BLaER1 (cell line): ENCODE results near the gene CLDN11.

ENCODE experiments used
- H3K27ac ChIP-seq: shearing (Covaris generic); formaldehyde crosslinking; 2 replicates; pipeline ENCODE4 v1.8.1; 2022
- H3K27me3 ChIP-seq: shearing (Covaris generic); formaldehyde crosslinking; 2 replicates; pipeline ENCODE4 v1.8.1; 2022
- H3K36me3 ChIP-seq: shearing (Covaris generic); formaldehyde crosslinking; 2 replicates; pipeline ENCODE4 v1.8.1; 2022
- H3K4me1 ChIP-seq: shearing (Covaris generic); formaldehyde crosslinking; 2 replicates; pipeline ENCODE4 v1.8.1; 2022
- H3K4me2 ChIP-seq: shearing (Covaris generic); formaldehyde crosslinking; 2 replicates; pipeline ENCODE4 v1.8.1; 2022
- H3K4me3 ChIP-seq: shearing (Covaris generic); formaldehyde crosslinking; 2 replicates; pipeline ENCODE4 v1.8.1; 2022
- H3K9ac ChIP-seq: shearing (Covaris generic); formaldehyde crosslinking; 2 replicates; pipeline ENCODE4 v1.8.1; 2022
- H3K9me3 ChIP-seq: shearing (Covaris generic); formaldehyde crosslinking; 2 replicates; pipeline ENCODE4 v1.8.1; 2022
- H4K20me1 ChIP-seq: shearing (Covaris generic); formaldehyde crosslinking; 2 replicates; pipeline ENCODE4 v1.8.1; 2022
- Cebpa-rat ChIP-seq: shearing (Covaris generic); IDR thresholded peaks from 2 replicates; pipeline ENCODE4 v1.8.1; 2022

CLDN11 gene

DNA sequence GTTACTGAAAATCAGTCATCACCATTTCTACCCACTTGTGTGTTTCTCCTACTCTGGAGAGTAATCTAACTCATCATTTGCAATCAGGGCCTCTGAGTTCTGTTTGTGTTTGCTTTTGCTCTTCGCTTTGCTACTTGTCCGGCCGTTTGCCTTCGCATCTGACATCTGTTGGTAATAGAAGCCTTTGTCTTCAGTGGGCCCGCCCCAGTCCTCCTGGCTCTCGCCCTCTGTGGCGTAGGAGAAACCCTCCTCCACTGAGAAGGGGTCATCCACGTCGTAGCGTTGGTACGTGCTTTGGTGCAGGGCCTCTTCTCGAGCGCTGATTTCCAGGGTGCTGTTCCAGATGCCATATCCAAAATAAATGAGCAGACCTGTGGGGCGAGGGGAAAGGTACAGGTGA is 48.3 kb downstream of the CLDN11 start:
- Histone ChIP-seq H3K36me3 (no peaks in the 10 kb centered on the region), H3K4me2 (no peak overlapping the region), H4K20me1 (no peaks in the 10 kb centered on the region), H3K9ac (no peak overlapping the region), H3K27ac (no peak overlapping the region), H3K9me3 (no peaks in the 10 kb centered on the region), H3K27me3 (no peaks in the 10 kb centered on the region), H3K4me1 (no peaks in the 10 kb centered on the region), H3K4me3 (no peak overlapping the region)
- no peak for TF ChIP-seq Cebpa-rat

- no peak overlapping the region for H3K9ac ChIP-seq
- no peak overlapping the region for H3K4me2 ChIP-seq
- H3K4me1 ChIP-seq: no peaks in the 10 kb centered on the region
- H3K36me3 ChIP-seq: no peaks in the 10 kb centered on the region
- H3K9me3 ChIP-seq: no peaks in the 10 kb centered on the region
- no peak for TF ChIP-seq Cebpa-rat
- no peak overlapping the region for H3K27ac ChIP-seq
- H3K27me3 ChIP-seq: no peaks in the 10 kb centered on the region
- H4K20me1 ChIP-seq: no peaks in the 10 kb centered on the region
- H3K4me3 ChIP-seq: no peak overlapping the region
Measured at GRCh38 chr3:170467571-170468147, 49.0 kb downstream of the CLDN11 start.

DNA sequence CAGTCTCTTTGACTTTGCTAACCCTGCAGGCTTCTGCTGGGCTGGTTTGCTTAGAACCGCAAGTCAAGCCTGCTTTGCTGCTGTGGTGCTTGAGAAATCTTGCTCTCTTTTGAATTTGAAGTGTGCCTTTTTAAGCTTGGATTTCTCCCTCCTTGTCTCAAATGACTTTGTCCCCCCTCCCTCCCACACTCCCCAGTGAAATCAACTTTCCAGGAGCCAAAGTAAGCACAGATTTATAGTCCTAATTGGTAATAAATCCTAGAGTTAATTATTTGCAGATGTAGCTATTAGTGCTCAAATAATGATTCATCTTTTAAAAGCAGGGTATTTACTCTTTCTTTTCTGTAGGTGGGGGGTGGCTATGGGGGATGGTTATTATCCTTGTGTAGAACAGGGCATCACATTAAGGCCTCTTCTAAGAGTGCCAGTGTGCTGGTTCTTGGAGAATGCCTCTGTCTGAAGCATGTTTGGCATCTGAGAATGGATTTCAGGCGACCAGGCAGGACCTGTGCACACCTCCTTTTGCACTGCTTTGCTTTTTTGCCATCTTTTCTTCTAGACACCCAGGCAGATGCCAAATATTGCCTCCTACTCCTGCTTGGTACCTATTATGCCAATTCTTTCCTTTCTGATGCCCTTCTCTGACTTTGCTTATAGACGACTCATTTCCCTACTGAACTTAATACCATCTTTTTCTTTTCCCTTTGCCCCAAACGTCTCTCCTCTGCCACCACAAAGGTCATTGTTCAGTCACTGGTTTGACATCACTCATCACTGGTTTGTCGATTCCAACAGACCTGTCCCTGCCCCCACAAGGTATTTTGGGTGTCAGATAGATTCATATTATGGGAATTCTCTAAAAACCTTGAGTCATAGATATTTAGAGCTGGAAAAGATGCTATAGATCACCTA is 50.7 kb downstream of the CLDN11 start:
- no peaks in the 10 kb centered on the region for H3K9me3 ChIP-seq
- H3K9ac ChIP-seq: no peak overlapping the region
- H3K27ac ChIP-seq: no peak overlapping the region
- no peak overlapping the region for H3K4me2 ChIP-seq
- H3K36me3 ChIP-seq: no peaks in the 10 kb centered on the region
- H3K27me3 ChIP-seq: no peaks in the 10 kb centered on the region
- H3K4me3 ChIP-seq: no peak overlapping the region
- H4K20me1 ChIP-seq: no peaks in the 10 kb centered on the region
- H3K4me1 ChIP-seq: no peaks in the 10 kb centered on the region
- TF ChIP-seq Cebpa-rat: no peak

DNA sequence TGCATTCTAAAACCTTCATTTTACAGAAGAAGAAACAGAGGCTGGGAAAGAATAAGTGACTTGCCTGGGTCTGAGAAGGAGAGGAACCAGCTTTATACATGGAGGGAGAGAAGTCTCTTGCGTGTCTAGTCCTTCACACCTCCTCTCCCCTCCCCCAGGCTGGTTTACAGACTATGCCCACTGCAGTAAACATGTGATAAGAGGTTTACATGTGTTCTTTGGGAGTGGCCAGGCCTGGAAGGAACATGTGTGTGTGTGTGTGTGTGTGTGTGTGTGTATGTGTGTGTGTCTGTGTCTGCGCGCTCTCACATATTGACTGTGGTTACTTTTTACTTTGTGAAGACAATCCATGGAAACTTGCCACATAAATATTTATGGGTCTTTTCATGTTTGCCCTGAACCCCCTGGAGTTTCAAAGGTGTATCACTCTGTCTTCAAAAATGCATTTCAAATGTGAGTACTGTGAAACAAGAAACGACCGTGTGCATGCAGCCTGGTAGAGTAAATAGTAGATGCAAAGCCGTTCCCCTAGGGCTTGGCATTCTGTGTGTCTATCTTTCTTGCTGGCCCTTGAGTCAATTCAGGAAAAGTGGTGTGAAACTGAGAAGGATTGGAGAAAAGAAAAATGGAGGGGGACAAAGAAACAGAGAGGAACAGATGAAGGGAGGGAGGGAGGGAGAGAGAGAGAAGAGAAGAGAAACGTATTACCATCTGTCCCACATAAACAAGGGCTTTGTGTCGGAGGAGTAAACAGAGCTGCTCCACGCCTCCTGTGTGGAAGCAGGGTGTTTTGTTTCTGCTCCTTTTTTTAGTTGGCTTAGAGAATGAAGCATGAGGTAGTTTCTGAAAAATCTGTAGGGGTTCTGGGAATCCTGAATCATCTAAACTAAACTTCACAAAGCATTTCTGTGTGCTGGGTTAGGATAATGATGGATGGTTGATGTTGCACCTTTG is 51.7 kb downstream of the CLDN11 start:
- Histone ChIP-seq H3K36me3 (no peaks in the 10 kb centered on the region), H3K4me2 (no peak overlapping the region), H4K20me1 (no peaks in the 10 kb centered on the region), H3K27me3 (no peaks in the 10 kb centered on the region), H3K9ac (no peak overlapping the region), H3K27ac (no peak overlapping the region), H3K4me3 (no peak overlapping the region), H3K9me3 (no peaks in the 10 kb centered on the region), H3K4me1 (no peaks in the 10 kb centered on the region)
- TF ChIP-seq Cebpa-rat: no peak

GRCh38 chr3:170471149-170471548 is 52.5 kb downstream of the CLDN11 start:
- Histone ChIP-seq H3K27ac (no peak overlapping the region), H3K4me1 (no peaks in the 10 kb centered on the region), H4K20me1 (no peaks in the 10 kb centered on the region), H3K27me3 (no peaks in the 10 kb centered on the region), H3K9ac (no peak overlapping the region), H3K4me2 (no peak overlapping the region), H3K9me3 (no peaks in the 10 kb centered on the region), H3K36me3 (no peaks in the 10 kb centered on the region), H3K4me3 (no peak overlapping the region)
- TF ChIP-seq Cebpa-rat: no peak

DNA sequence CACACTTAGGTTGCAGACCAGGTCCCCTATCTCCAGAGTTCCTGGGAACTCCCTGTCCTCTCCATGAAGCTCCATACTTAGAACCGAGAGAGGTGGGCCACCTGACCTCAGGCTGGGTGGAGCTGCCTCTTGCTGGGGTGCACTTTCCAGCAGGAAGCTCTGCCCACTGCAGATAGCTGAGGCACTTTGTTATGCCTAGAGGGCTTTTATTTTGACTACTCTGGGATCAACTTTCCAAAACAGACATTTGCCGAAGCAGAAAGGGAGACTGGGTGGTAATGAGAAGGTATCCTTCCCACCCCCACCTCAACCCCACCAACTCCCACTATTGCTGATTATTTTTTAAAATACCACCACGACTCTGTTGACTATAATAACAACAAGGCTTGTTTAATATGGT is 54.7 kb downstream of the CLDN11 start:
- no peaks in the 10 kb centered on the region for H4K20me1 ChIP-seq
- H3K27me3 ChIP-seq: no peaks in the 10 kb centered on the region
- no peak overlapping the region for H3K9ac ChIP-seq
- no peak overlapping the region for H3K27ac ChIP-seq
- H3K4me1 ChIP-seq: no peaks in the 10 kb centered on the region
- no peaks in the 10 kb centered on the region for H3K36me3 ChIP-seq
- H3K4me3 ChIP-seq: no peak overlapping the region
- no peak for TF ChIP-seq Cebpa-rat
- H3K9me3 ChIP-seq: no peaks in the 10 kb centered on the region
- no peak overlapping the region for H3K4me2 ChIP-seq

DNA sequence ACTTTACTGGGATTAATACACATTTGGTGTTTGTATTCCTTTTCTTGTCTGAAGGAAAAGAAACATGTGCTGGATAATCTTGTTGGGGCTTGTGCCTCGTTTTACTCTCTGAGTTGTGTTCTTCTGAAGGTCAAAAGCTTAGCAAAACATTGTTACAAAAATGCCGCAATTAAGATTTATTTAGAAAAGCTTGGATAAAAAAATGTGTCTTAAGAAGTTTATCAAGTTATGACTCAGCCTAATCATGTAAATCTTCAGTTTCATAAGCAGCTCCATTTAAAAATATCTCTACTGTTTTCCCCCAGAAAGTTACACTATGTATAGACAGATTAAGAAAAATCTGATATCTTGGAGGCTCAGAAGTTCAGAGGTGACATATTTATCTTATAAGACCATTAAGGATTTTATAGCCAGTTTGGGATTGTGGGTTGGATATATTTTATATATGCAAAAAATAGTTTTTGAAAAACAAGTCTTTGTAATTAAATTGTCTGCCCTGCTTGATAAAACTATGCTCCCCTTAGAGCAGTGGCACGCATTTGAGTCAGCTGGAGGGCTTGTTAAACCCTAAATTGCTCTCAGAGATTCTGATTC is 56.5 kb downstream of the CLDN11 start:
- no peak overlapping the region for H3K4me2 ChIP-seq

GRCh38 chr3:170476291-170476690 is 57.6 kb downstream of the CLDN11 start:
- TF ChIP-seq Cebpa-rat: no peak

More for the DNA sequence above, 56.5 kb downstream of the CLDN11 start:
- H3K4me3 ChIP-seq: no peak overlapping the region
- H4K20me1 ChIP-seq: no peaks in the 10 kb centered on the region
- no peak for TF ChIP-seq Cebpa-rat
- H3K4me1 ChIP-seq: no peaks in the 10 kb centered on the region
- no peaks in the 10 kb centered on the region for H3K27me3 ChIP-seq
- no peaks in the 10 kb centered on the region for H3K36me3 ChIP-seq
- H3K9me3 ChIP-seq: no peaks in the 10 kb centered on the region
- H3K9ac ChIP-seq: no peak overlapping the region
- H3K27ac ChIP-seq: no peak overlapping the region

DNA sequence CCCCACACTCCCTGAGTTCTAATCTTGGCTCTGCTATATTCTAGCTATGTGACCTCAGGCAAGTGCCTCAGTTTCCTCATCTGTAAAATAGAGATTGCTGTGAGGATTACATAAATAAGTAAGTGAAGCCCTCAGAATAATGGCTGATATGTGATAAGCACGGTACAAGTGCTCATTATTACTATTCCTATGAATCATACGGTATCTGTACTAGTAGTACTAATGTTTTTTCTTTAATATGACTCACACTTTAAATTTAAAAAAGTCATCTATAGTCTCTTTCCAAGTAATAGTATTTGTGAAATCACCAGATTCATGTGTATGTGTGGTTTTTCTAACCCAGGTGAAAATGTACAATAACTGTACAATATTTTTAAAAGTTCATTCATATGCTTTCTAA is 58.7 kb downstream of the CLDN11 start:
- H3K4me1 ChIP-seq: no peaks in the 10 kb centered on the region
- no peak overlapping the region for H3K4me2 ChIP-seq
- H3K27me3 ChIP-seq: no peaks in the 10 kb centered on the region
- no peak overlapping the region for H3K27ac ChIP-seq
- no peaks in the 10 kb centered on the region for H3K36me3 ChIP-seq
- TF ChIP-seq Cebpa-rat: no peak
- H3K9me3 ChIP-seq: no peaks in the 10 kb centered on the region
- H4K20me1 ChIP-seq: no peaks in the 10 kb centered on the region
- no peak overlapping the region for H3K4me3 ChIP-seq
- H3K9ac ChIP-seq: no peak overlapping the region

More at GRCh38 chr3:170476291-170476690, 57.6 kb downstream of the CLDN11 start:
- Histone ChIP-seq H3K4me3 (no peak overlapping the region), H3K36me3 (no peaks in the 10 kb centered on the region), H4K20me1 (no peaks in the 10 kb centered on the region), H3K4me2 (no peak overlapping the region), H3K27me3 (no peaks in the 10 kb centered on the region), H3K27ac (no peak overlapping the region), H3K4me1 (no peaks in the 10 kb centered on the region), H3K9ac (no peak overlapping the region), H3K9me3 (no peaks in the 10 kb centered on the region)
